Measurements from ENCODE around the gene VSTM4.

DNA sequence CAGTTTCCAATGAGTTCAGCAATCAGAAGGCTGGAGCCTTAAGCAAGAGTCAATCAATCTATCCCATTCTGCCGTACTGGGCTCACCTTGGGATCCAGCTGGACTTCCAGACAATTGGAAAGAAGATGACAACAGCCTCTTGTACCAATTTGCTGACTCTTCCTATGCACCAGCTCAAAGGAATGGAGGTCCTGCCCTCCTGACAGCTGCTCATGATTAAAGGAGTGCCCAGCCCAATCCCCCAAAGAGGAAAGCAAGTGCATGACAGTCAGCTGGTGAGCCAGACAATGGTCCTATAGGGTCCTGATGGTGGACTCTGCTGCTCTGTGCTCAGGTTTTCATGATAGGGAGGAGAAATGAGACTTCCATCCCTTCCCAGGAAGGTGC lies 25.1 kb downstream of the VSTM4 start:
- TF ChIP-seq TAF1 (IDR thresholded peaks at IDR 0.05; ENCODE audit: low read depth, low read length): no peak
- TF ChIP-seq POLR2A (IDR thresholded peaks at IDR 0.05; ENCODE audit: low read depth, low read length): no peak
- no peak for TF ChIP-seq POLR2AphosphoS5 (IDR thresholded peaks at IDR 0.05; ENCODE audit: low read depth, low read length)
- no peak for TF ChIP-seq SPI1 (IDR thresholded peaks at IDR 0.05; ENCODE audit: low read depth, low read length)
